Measurements from ENCODE around the gene NCOR1.

DNA sequence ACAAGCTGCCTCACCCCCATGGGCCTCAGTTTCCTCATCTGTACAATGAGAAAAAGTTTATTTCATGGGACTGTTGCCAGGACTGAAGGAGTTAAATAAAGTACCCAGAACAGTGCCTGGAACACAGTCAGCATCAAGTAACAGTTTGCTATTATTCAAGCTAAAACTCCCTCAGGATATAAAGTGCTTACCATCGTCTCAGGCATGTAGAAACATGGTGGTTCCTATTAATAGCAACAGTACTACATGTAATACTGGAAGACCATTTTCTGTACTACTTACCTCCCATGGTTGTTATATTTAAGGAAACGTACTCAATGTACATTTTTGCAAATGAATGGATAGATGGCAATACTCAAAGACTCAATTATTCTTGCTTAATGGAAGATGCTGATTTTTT is 93.4 kb downstream of the NCOR1 start:
- TF ChIP-seq, protein P1, sequence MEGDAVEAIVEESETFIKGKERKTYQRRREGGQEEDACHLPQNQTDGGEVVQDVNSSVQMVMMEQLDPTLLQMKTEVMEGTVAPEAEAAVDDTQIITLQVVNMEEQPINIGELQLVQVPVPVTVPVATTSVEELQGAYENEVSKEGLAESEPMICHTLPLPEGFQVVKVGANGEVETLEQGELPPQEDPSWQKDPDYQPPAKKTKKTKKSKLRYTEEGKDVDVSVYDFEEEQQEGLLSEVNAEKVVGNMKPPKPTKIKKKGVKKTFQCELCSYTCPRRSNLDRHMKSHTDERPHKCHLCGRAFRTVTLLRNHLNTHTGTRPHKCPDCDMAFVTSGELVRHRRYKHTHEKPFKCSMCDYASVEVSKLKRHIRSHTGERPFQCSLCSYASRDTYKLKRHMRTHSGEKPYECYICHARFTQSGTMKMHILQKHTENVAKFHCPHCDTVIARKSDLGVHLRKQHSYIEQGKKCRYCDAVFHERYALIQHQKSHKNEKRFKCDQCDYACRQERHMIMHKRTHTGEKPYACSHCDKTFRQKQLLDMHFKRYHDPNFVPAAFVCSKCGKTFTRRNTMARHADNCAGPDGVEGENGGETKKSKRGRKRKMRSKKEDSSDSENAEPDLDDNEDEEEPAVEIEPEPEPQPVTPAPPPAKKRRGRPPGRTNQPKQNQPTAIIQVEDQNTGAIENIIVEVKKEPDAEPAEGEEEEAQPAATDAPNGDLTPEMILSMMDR (IDR thresholded peaks at IDR 0.05; ENCODE audit: low read depth, low read length, poor library complexity, severe bottlenecking) = no peak
- no peak for TF ChIP-seq EZH2phosphoT487 (IDR thresholded peaks at IDR 0.05; ENCODE audit: borderline replicate concordance, low read length)
